Trophoblast cell (in vitro differentiated cells and primary cell): ENCODE measurements around the gene SCG3.

Source experiments
- DNase-seq, 2 donors: peaks; one replicate each; pipeline ENCODE4 v3.0.0-alpha.2; 2016
- H2AFZ ChIP-seq: 2 replicates; pipeline ENCODE4 v1.6.1; 2013; ENCODE audit warnings: low read length, moderate library complexity, mild to moderate bottlenecking; ENCODE audit not compliant: insufficient read depth, poor library complexity
- H2AK5ac ChIP-seq: 2 replicates; pipeline ENCODE4 v1.6.1; 2013; ENCODE audit warnings: mild to moderate bottlenecking, low read length
- H2BK120ac ChIP-seq: 2 replicates; pipeline ENCODE4 v1.6.1; 2013; ENCODE audit warnings: low read length, mild to moderate bottlenecking, moderate library complexity; ENCODE audit not compliant: insufficient read depth, poor library complexity
- H2BK12ac ChIP-seq: 2 replicates; pipeline ENCODE4 v1.6.1; 2013; ENCODE audit warnings: mild to moderate bottlenecking, low read length, moderate library complexity
- H2BK5ac ChIP-seq: 2 replicates; pipeline ENCODE4 v1.6.1; 2013; ENCODE audit warnings: low read length, low read depth, moderate library complexity, mild to moderate bottlenecking; ENCODE audit not compliant: poor library complexity
- H3K14ac ChIP-seq: 2 replicates; pipeline ENCODE4 v1.6.1; 2013; ENCODE audit warnings: mild to moderate bottlenecking, low read length
- H3K18ac ChIP-seq: 2 replicates; pipeline ENCODE4 v1.6.1; 2013; ENCODE audit warnings: mild to moderate bottlenecking, low read length
- H3K23ac ChIP-seq: 2 replicates; pipeline ENCODE4 v1.6.1; 2013; ENCODE audit warnings: low read length
- H3K27ac ChIP-seq: 2 replicates; pipeline ENCODE4 v1.5.1; 2013; ENCODE audit warnings: low read depth, mild to moderate bottlenecking, inconsistent platforms, low read length, moderate library complexity
- H3K27me3 ChIP-seq: 2 replicates; pipeline ENCODE4 v1.6.1; 2013; ENCODE audit warnings: inconsistent platforms, mild to moderate bottlenecking, low read length, moderate library complexity; ENCODE audit not compliant: insufficient read depth
- H3K36me3 ChIP-seq, 2 experiments: 1 replicate in 1 of 2; 2 replicates in 1 of 2; pipeline ENCODE4 v1.6.1; 2013; ENCODE audit warnings: low read length in 2 of 2, mild to moderate bottlenecking in 2 of 2, moderate library complexity in 1 of 2; ENCODE audit not compliant: insufficient read depth in 2 of 2, control insufficient read depth in 1 of 2
- H3K4ac ChIP-seq: 2 replicates; pipeline ENCODE4 v1.6.1; 2013; ENCODE audit warnings: low read depth, mild to moderate bottlenecking, low read length, moderate library complexity
- H3K4me1 ChIP-seq, 2 experiments: 1 replicate in 1 of 2; 2 replicates in 1 of 2; pipeline ENCODE4 v1.6.1; 2013; ENCODE audit warnings: low read length in 2 of 2, mild to moderate bottlenecking in 2 of 2, moderate library complexity in 1 of 2; ENCODE audit not compliant: insufficient read depth in 2 of 2, control insufficient read depth in 1 of 2
- H3K4me2 ChIP-seq: 2 replicates; pipeline ENCODE4 v1.6.1; 2013; ENCODE audit warnings: inconsistent platforms, mild to moderate bottlenecking, low read length, moderate library complexity
- H3K4me3 ChIP-seq: 2 replicates; pipeline ENCODE4 v1.5.1; 2013; ENCODE audit warnings: mild to moderate bottlenecking, low read depth, low read length, inconsistent platforms
- H3K79me1 ChIP-seq: one replicate; pipeline ENCODE4 v1.6.1; 2013; ENCODE audit warnings: low read length
- H3K79me2 ChIP-seq: 2 replicates; pipeline ENCODE4 v1.6.1; 2013; ENCODE audit warnings: low read length, mild to moderate bottlenecking; ENCODE audit not compliant: control insufficient read depth, insufficient read depth, poor library complexity
- H3K9ac ChIP-seq: 2 replicates; pipeline ENCODE4 v1.6.1; 2013; ENCODE audit warnings: mild to moderate bottlenecking, low read length
- H3K9me3 ChIP-seq: 2 replicates; pipeline ENCODE4 v1.6.1; 2013; ENCODE audit warnings: low read depth, mild to moderate bottlenecking, control low read depth, inconsistent platforms, low read length; ENCODE audit not compliant: insufficient read depth
- H4K12ac ChIP-seq: 2 replicates; pipeline ENCODE4 v1.6.1; 2013; ENCODE audit warnings: low read depth, mild to moderate bottlenecking, low read length, moderate library complexity
- H4K8ac ChIP-seq: 2 replicates; pipeline ENCODE4 v1.6.1; 2013; ENCODE audit warnings: low read depth, mild to moderate bottlenecking, low read length, moderate library complexity
- H4K91ac ChIP-seq: one replicate; pipeline ENCODE4 v1.6.1; 2013; ENCODE audit warnings: low read depth, mild to moderate bottlenecking, low read length, moderate library complexity
- WGBS: extraction: QIAGEN DNeasy Blood & Tissue Kit; methylation state at CpG from one replicate; pipeline ENCODE4 v1.1.7; 2013; ENCODE audit warnings: missing lambda C conversion rate; ENCODE audit not compliant: insufficient read length, insufficient coverage; ENCODE audit errors: extremely low coverage; 5-methylcytosine and 5-hydroxymethylcytosine counted together

SCG3 gene

GRCh38 chr15:51678096-51678495, 3.2 kb upstream of the SCG3 start:
- no peak overlapping the region for H3K4me3 ChIP-seq
- H3K9ac ChIP-seq, result no peak overlapping the region
- H4K12ac ChIP-seq, result no peak overlapping the region
- no peak overlapping the region for H3K27ac ChIP-seq
- H3K27me3 ChIP-seq, result no peaks in the 10 kb centered on the region
- no peak overlapping the region for H2BK5ac ChIP-seq
- no peak overlapping the region for H2BK120ac ChIP-seq
- H3K4me1 ChIP-seq, result peaks cover 0 to 5% of the 10 kb centered on the region in 2 experiments
- no peak overlapping the region for H4K91ac ChIP-seq
- H3K9me3 ChIP-seq, result no peaks in the 10 kb centered on the region
- H3K14ac ChIP-seq, result no peak overlapping the region
- no peak overlapping the region for H2AK5ac ChIP-seq
- no peak overlapping the region for H2AFZ ChIP-seq
- no peaks in the 10 kb centered on the region for H3K36me3 ChIP-seq
- H3K23ac ChIP-seq, result no peak overlapping the region
- no peak overlapping the region for H3K18ac ChIP-seq
- no CpG with 5 or more reads among the region's 2 CpGs for WGBS
- H2BK12ac ChIP-seq, result no peak overlapping the region
- no peak for DNase-seq
- no peaks in the 10 kb centered on the region for H3K79me2 ChIP-seq
- no peak overlapping the region for H4K8ac ChIP-seq
- no peak overlapping the region for H3K4ac ChIP-seq
- no peak overlapping the region for H3K4me2 ChIP-seq
- H3K79me1 ChIP-seq, result no peaks in the 10 kb centered on the region

GRCh38 chr15:51680321-51680720, 982 bp upstream of the SCG3 start:
- no peak for DNase-seq
- H3K4ac ChIP-seq, result no peak overlapping the region
- no peak overlapping the region for H3K27ac ChIP-seq
- H2AK5ac ChIP-seq, result no peak overlapping the region
- no CpG with 5 or more reads among the region's 2 CpGs for WGBS
- H3K36me3 ChIP-seq, result no peaks in the 10 kb centered on the region
- no peak overlapping the region for H4K91ac ChIP-seq
- H2BK120ac ChIP-seq, result no peak overlapping the region
- no peak overlapping the region for H3K4me3 ChIP-seq
- no peaks in the 10 kb centered on the region for H3K27me3 ChIP-seq
- no peaks in the 10 kb centered on the region for H3K79me1 ChIP-seq
- no peak overlapping the region for H3K4me2 ChIP-seq
- no peaks in the 10 kb centered on the region for H3K9me3 ChIP-seq
- peaks cover 0 to 5% of the 10 kb centered on the region in 2 experiments for H3K4me1 ChIP-seq
- no peak overlapping the region for H4K8ac ChIP-seq
- H2BK12ac ChIP-seq, result no peak overlapping the region
- H3K14ac ChIP-seq, result no peak overlapping the region
- no peaks in the 10 kb centered on the region for H3K79me2 ChIP-seq
- H4K12ac ChIP-seq, result no peak overlapping the region
- H3K23ac ChIP-seq, result no peak overlapping the region
- no peak overlapping the region for H3K18ac ChIP-seq
- H3K9ac ChIP-seq, result no peak overlapping the region
- H2BK5ac ChIP-seq, result no peak overlapping the region
- H2AFZ ChIP-seq, result no peak overlapping the region

GRCh38 chr15:51687565-51687964, 6.3 kb downstream of the SCG3 start:
- Histone ChIP-seq H4K12ac (no peak overlapping the region), H3K79me1 (no peaks in the 10 kb centered on the region), H3K14ac (no peak overlapping the region), H3K4me1 (peaks cover 0 to 2% of the 10 kb centered on the region in 2 experiments), H3K18ac (no peak overlapping the region), H3K27ac (no peak overlapping the region), H3K36me3 (no peaks in the 10 kb centered on the region), H2AFZ (no peak overlapping the region), H3K9ac (no peak overlapping the region), H3K27me3 (no peaks in the 10 kb centered on the region), H3K4me2 (no peak overlapping the region), H3K4ac (no peak overlapping the region), H2BK12ac (no peak overlapping the region), H4K8ac (no peak overlapping the region), H2AK5ac (no peak overlapping the region), H3K79me2 (no peaks in the 10 kb centered on the region), H3K4me3 (no peak overlapping the region), H2BK5ac (no peak overlapping the region), H2BK120ac (no peak overlapping the region), H3K23ac (no peak overlapping the region), H4K91ac (no peak overlapping the region), H3K9me3 (no peaks in the 10 kb centered on the region)
- no CpG with 5 or more reads among the region's 1 CpG for WGBS
- DNase-seq, result no peak

- H3K27ac ChIP-seq, result no peak overlapping the region
- H3K4ac ChIP-seq, result no peak overlapping the region
- H3K9ac ChIP-seq, result no peak overlapping the region
- H2BK120ac ChIP-seq, result no peak overlapping the region
- no CpG with 5 or more reads among the region's 2 CpGs for WGBS
- H4K91ac ChIP-seq, result no peak overlapping the region
- no peaks in the 10 kb centered on the region for H3K9me3 ChIP-seq
- H4K8ac ChIP-seq, result no peak overlapping the region
- H3K79me1 ChIP-seq, result no peaks in the 10 kb centered on the region
- no peak overlapping the region for H2BK12ac ChIP-seq
- no peak overlapping the region for H3K14ac ChIP-seq
- peaks cover 0 to 2% of the 10 kb centered on the region in 2 experiments for H3K4me1 ChIP-seq
- H3K23ac ChIP-seq, result no peak overlapping the region
- H2AFZ ChIP-seq, result no peak overlapping the region
- H3K18ac ChIP-seq, result no peak overlapping the region
- no peaks in the 10 kb centered on the region for H3K27me3 ChIP-seq
- H3K4me3 ChIP-seq, result no peak overlapping the region
- no peak for DNase-seq
- no peak overlapping the region for H4K12ac ChIP-seq
- H3K36me3 ChIP-seq, result no peaks in the 10 kb centered on the region
- H3K4me2 ChIP-seq, result no peak overlapping the region
- H3K79me2 ChIP-seq, result no peaks in the 10 kb centered on the region
- H2BK5ac ChIP-seq, result no peak overlapping the region
- no peak overlapping the region for H2AK5ac ChIP-seq
Measured at GRCh38 chr15:51688863-51689262, 7.6 kb downstream of the SCG3 start.
